ENCODE results near the gene ZNF346. TPM values are rescaled to one million over a fixed set of nuclear protein-coding genes. Genes with fewer than 3 reads are reported as not detected.

The ZNF346 gene
- total and polyA plus RNA-seq, 10 of the 15 experiments (the other 5 are each of a cell fraction or from before 2014, with no cell fraction given), result 6.5 to 30.2 (median 24.0) TPM

GRCh38 chr5:177126771-177127170, 104.3 kb downstream of the ZNF346 start (continued):
- TF ChIP-seq EGR1 (IDR thresholded peaks at IDR 0.05; ENCODE audit: borderline replicate concordance in 1 of 2, low read depth in 2 of 2, low read length in 2 of 2), result no peak
- TF ChIP-seq MYB (IDR thresholded peaks at IDR 0.05; ENCODE audit: borderline replicate concordance, low read depth, low read length), result no peak
- no peak for TF ChIP-seq MLLT1 (IDR thresholded peaks at IDR 0.05)
- no peak for TF ChIP-seq PAX5 (IDR thresholded peaks at IDR 0.05; ENCODE audit: borderline replicate concordance, low read depth, low read length)
- TF ChIP-seq CTCF (IDR thresholded peaks at IDR 0.05 in 2 of 3, conservative IDR thresholded peaks at IDR 0.05 in 1 of 3; ENCODE audit: control insufficient read depth in 2 of 3, extremely low read depth in 1 of 3, insufficient read depth in 1 of 3, low read depth in 3 of 3, low read length in 3 of 3), result no peak
- TF ChIP-seq MTA3 (IDR thresholded peaks at IDR 0.05; ENCODE audit: borderline replicate concordance, low read length), result no peak
- TF ChIP-seq ZSCAN29 (IDR thresholded peaks at IDR 0.05), result no peak
- TF ChIP-seq DPF2 (IDR thresholded peaks at IDR 0.05), result no peak

GRCh38 chr5:177128551-177128981, 106.1 kb downstream of the ZNF346 start:
- RAD21 ChIA-PET (ENCODE audit: unreplicated experiment), result no interaction called here
- no TSS peak for BruUV-seq (replicated peaks)
- Histone ChIP-seq H3K4me2 (ENCODE audit: control insufficient read depth, insufficient read depth) (no peak overlapping the region), H3K4me1 (ENCODE audit: control insufficient read depth, insufficient read depth, low read length) (peaks cover 20% of the 10 kb centered on the region), H3K27me3 (replicated peaks in 1 of 2; ENCODE audit: control insufficient read depth in 2 of 2, insufficient read depth in 2 of 2, low read length in 1 of 2) (no peaks in the 10 kb centered on the region), H4K20me1 (ENCODE audit: control insufficient read depth, insufficient read depth) (no peaks in the 10 kb centered on the region), H3K9ac (ENCODE audit: control insufficient read depth, insufficient read depth, low read length) (no peak overlapping the region), H3K27ac (ENCODE audit: control insufficient read depth, insufficient read depth) (no peak overlapping the region), H2AFZ (ENCODE audit: control insufficient read depth, low read depth, low read length) (no peak overlapping the region; the same call in none of the 2 replicates), H3K4me3 (no peak overlapping the region), H3K9me3 (replicated peaks; ENCODE audit: control insufficient read depth, insufficient read depth, low read length) (no peaks in the 10 kb centered on the region), H3K79me2 (ENCODE audit: control insufficient read depth, insufficient read depth, low read length) (no peaks in the 10 kb centered on the region), H3K36me3 (ENCODE audit: control insufficient read depth in 2 of 2, insufficient read depth in 2 of 2, low read length in 1 of 2) (no peaks in the 10 kb centered on the region)
- DNase-seq (ENCODE audit: low read depth, low spot score), result no peak
- WGBS (ENCODE audit: insufficient coverage, insufficient replicate concordance, low lambda C conversion rate, missing lambda C conversion rate), result 74% methylated on average over 4 of the region's 4 CpGs
- TF ChIP-seq SPI1 (IDR thresholded peaks at IDR 0.05; ENCODE audit: borderline replicate concordance, insufficient read depth, low read depth, low read length) (0 out of 2 replicates have a peak, but pooled peaks have one; percentile 7), YY1 (IDR thresholded peaks at IDR 0.05; ENCODE audit: low read depth, low read length) (0 out of 2 replicates have a peak, but pooled peaks have one; percentile 21), DPF2 (IDR thresholded peaks at IDR 0.05) (no peak), RUNX3 (IDR thresholded peaks at IDR 0.05; ENCODE audit: low read length) (peak; percentile 64), HCFC1 (IDR thresholded peaks at IDR 0.05; ENCODE audit: low read length) (no peak), ZBED1 (IDR thresholded peaks at IDR 0.05; ENCODE audit: borderline replicate concordance) (no peak)
- POLR2A ChIA-PET, result interaction anchor here (3.1 kb wide), 1 partner anchor 8 kb away, joined by 8 read pairs; no protein-coding TSS in a partner anchor
- in situ Hi-C loops (cut with MboI), result no loop called here
- no peak for FAIRE-seq
- no peak for ATAC-seq
- SMC1A ChIA-PET (ENCODE audit: uncharacterized antibody, unreplicated experiment), result interaction anchor here (0.6 to 1.6 kb wide), 5 partner anchors 14 to 114 kb away, joined by 3 to 5 read pairs (median 3); no protein-coding TSS in a partner anchor
- CTCF ChIA-PET, result interaction anchor here (0.8 to 3.1 kb wide), 3 partner anchors 8 to 96 kb away, joined by 3 to 16 read pairs (median 4); no protein-coding TSS in a partner anchor
- intact Hi-C loops (cut with micrococcal nuclease; ENCODE audit: unreplicated experiment), result no loop called here
